ENCODE data around the gene ARHGEF17. TPM values are rescaled to one million over a fixed set of nuclear protein-coding genes. Genes with fewer than 3 reads are reported as not detected.
A peak's percentile ranks its signal among the peaks of the same experiment; 100 is the strongest.

The ARHGEF17 gene
- total RNA-seq, 2 experiments from 2014 or later, result not detected

DNA sequence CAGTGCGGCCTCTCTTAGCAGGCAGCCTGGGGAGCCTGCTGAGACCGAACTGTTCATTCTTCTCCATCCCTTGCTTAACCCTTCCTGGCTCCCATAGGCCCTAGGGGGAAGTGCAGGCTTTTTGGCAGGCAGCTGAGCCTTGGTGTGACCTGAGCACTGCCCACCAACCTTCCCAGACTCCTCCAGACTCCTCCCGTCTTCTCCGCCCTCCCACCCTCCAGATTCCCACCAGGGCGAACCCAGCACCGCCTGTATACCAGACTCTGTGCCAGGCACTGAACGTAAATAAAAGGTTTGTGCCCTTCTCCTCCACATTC, 76.0 kb downstream of the ARHGEF17 start:
- CTCF ChIA-PET, result interaction anchor here (1.1 to 5.0 kb wide), 8 partner anchors 9 to 155 kb away, joined by 3 to 43 read pairs (median 5); no protein-coding TSS in a partner anchor
- Mint-ChIP-seq H3K9me3 (ENCODE audit: low read depth) (no peaks in the 10 kb centered on the region), H3K36me3 (peaks cover 1% of the 10 kb centered on the region), H3K4me1 (peaks cover 76% of the 10 kb centered on the region), H3K27me3 (no peaks in the 10 kb centered on the region), H3K27ac (peak overlapping the region; percentile 85), H3K4me3 (no peak overlapping the region)
- DNase-seq, result no peak
- no peak for ATAC-seq

DNA sequence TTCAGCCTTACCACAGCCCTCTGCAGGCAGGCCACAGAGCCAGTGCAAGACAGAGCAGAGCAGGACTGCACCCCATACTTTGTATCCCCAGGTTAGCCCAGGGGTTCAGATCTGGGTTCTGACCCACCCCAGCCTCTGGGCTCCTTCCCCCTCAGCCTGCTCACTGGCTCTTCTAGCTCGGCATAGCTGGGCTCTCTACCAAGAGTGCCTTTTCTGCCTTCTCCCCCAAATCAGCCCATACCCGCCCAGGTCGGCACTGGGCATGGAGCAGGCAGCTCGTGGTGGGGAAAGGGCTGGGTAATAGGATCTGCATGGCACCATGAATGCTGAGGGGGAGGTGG, 76.4 kb downstream of the ARHGEF17 start:
- H3K9me3 Mint-ChIP-seq (ENCODE audit: low read depth), result no peaks in the 10 kb centered on the region
- peaks cover 74% of the 10 kb centered on the region for H3K4me1 Mint-ChIP-seq
- peak overlapping the region; percentile 85 for H3K27ac Mint-ChIP-seq
- H3K4me3 Mint-ChIP-seq, result peak overlapping the region; percentile 10
- H3K36me3 Mint-ChIP-seq, result peaks cover 1% of the 10 kb centered on the region
- DNase-seq (no peak), ATAC-seq (peak; percentile 4)
- no peaks in the 10 kb centered on the region for H3K27me3 Mint-ChIP-seq
- CTCF ChIA-PET, result interaction anchor here (0.9 to 5.0 kb wide), 10 partner anchors 8 to 90 kb away, joined by 3 to 43 read pairs (median 4); partner anchors contain the start of gene RELT

DNA sequence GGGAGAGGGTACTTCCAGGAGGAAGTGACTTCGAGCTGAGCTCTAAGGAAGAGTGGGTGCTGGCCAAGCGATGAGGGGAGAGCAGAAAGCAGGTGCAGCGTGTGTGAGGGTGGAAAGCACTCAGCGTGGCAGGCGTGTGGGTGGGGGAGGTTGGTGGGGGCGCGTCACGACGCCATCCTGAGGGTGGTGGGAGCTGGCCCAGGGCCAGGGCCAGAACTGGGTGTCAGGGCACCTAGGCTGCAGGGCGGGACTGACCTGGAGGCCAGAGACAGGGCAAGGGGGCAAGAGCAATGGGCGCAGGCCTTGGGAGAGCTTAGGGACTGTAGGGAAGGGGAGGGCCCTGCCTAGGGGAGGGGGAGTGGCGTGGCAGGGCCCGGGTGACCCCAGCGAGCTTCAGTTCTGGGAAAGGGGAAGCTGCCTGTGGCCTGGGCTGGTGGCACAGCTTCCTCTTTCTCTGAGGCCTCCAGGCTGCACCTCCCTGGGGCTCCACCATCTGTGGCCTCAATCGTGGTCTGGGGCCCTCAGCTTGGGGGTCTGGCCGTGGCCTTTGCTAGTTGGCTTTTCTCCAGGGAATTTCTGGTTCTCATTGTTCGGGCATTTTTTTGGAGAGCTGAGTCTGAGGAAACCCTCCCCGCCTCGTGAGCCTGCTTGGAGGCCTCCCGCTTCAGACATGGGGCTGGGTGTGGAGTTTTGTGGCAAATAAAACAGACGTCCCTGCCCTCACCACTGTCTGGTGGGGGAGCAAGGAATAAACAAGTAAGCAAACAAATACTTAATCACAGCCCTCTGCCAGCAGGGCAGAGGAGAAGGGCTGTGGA, 77.0 kb downstream of the ARHGEF17 start:
- DNase-seq (peak; percentile 68), ATAC-seq (peak; percentile 52)
- CTCF ChIA-PET, result interaction anchor here (0.9 to 5.0 kb wide), 10 partner anchors 8 to 90 kb away, joined by 3 to 43 read pairs (median 4); partner anchors contain the start of gene RELT
- peaks cover 69% of the 10 kb centered on the region for H3K4me1 Mint-ChIP-seq
- no peaks in the 10 kb centered on the region for H3K36me3 Mint-ChIP-seq
- H3K9me3 Mint-ChIP-seq (ENCODE audit: low read depth), result no peaks in the 10 kb centered on the region
- H3K27me3 Mint-ChIP-seq, result no peaks in the 10 kb centered on the region
- H3K27ac Mint-ChIP-seq, result peak overlapping the region; percentile 85
- peak overlapping the region; percentile 10 for H3K4me3 Mint-ChIP-seq

DNA sequence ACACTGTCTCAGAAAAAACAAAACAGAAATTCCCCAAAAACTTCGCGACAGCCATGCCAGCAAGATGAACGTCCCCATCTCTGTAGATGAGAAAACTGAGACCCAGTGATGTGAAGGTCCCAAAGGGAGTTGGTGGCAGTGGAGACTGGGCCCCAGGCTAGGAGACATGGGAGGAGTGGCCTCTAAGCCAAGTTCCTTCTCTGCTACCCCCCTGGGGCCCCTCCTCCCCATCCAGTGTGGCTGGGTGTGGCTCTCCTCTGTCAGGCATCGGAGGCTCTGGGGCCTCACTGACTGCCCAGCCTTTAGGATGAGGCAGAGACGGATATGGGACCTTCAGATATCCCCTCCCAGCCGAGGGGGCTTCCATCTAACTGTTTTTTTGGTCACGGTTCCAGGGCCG, 77.9 kb downstream of the ARHGEF17 start:
- CTCF ChIA-PET, result interaction anchor here (1.4 to 5.0 kb wide), 2 partner anchors 27 to 35 kb away, joined by 5 to 43 read pairs; no protein-coding TSS in a partner anchor
- Mint-ChIP-seq H3K9me3 (ENCODE audit: low read depth) (no peaks in the 10 kb centered on the region), H3K27ac (peak overlapping the region; percentile 85), H3K36me3 (no peaks in the 10 kb centered on the region), H3K4me3 (no peak overlapping the region), H3K4me1 (peaks cover 64% of the 10 kb centered on the region), H3K27me3 (no peaks in the 10 kb centered on the region)
- ATAC-seq, result no peak
- DNase-seq, result no peak

DNA sequence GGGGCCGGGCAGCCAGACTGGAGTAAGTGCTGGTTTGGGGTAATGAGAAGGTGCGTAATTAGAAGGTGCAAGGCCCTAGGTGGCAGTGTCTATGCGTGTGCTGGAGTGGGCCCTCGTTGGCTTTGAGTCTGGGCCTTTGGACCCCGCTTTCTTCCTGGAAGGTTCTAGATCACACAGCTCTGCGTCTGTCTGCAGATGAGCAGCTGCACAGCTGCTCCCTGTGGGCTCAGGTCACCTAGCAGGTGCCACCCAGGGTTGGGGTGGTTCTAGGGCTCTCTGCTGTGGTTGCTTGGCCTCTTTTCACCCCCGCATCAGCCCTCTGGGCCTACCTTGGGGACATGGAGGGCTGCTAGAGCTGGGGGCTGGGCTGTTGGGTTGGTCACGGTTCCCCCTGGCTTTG, 78.5 kb downstream of the ARHGEF17 start:
- Mint-ChIP-seq H3K4me1 (peaks cover 61% of the 10 kb centered on the region), H3K4me3 (no peak overlapping the region), H3K27me3 (no peaks in the 10 kb centered on the region), H3K27ac (peak overlapping the region; percentile 85), H3K36me3 (no peaks in the 10 kb centered on the region), H3K9me3 (ENCODE audit: low read depth) (no peaks in the 10 kb centered on the region)
- DNase-seq (no peak), ATAC-seq (no peak)
- CTCF ChIA-PET, result interaction anchor here (0.6 to 5.0 kb wide), 3 partner anchors 10 to 274 kb away, joined by 3 to 43 read pairs (median 3); partner anchors contain the start of gene RELT

DNA sequence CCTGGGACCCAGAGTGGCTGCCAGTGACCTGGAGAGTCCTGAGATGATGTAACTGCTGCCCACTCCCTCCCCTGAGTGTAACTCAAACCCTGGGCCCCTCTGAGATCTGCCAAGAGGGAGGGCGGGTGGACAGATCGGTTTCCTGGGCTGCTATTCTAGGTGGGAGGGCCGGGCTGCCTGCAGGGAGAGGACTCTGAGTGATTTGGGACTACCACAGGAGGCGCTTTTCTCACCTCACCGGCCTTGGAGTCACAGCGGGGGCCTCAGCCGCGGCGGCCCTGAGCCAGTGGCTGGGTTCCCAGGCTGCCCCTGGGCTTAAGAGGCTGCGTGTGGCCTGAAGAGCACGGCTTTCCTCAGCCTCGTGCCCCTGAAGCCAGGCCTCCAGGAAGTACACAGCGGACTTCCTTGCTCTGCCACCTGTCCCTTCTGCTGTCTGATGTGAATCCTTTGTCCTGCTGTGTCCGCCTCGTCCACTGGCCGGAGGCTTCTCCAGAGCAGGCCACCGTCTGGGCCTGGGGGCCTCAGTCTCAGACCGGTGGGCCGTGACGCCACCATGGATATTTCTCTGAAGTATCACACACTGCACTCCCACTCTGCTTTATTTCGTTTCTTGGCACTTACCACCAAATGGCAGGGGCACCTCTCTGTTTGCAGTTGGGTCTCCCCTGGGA, 79.7 kb downstream of the ARHGEF17 start:
- no peak overlapping the region for H3K4me3 Mint-ChIP-seq
- ATAC-seq, result no peak
- H3K4me1 Mint-ChIP-seq, result peaks cover 51% of the 10 kb centered on the region
- no peaks in the 10 kb centered on the region for H3K9me3 Mint-ChIP-seq (ENCODE audit: low read depth)
- no peaks in the 10 kb centered on the region for H3K27me3 Mint-ChIP-seq
- CTCF ChIA-PET, result interaction anchor here (1.3 to 5.0 kb wide), 4 partner anchors 11 to 37 kb away, joined by 3 to 43 read pairs (median 14); partner anchors contain the start of gene RELT
- no peak for DNase-seq
- H3K27ac Mint-ChIP-seq, result peak overlapping the region; percentile 75
- H3K36me3 Mint-ChIP-seq, result no peaks in the 10 kb centered on the region

DNA sequence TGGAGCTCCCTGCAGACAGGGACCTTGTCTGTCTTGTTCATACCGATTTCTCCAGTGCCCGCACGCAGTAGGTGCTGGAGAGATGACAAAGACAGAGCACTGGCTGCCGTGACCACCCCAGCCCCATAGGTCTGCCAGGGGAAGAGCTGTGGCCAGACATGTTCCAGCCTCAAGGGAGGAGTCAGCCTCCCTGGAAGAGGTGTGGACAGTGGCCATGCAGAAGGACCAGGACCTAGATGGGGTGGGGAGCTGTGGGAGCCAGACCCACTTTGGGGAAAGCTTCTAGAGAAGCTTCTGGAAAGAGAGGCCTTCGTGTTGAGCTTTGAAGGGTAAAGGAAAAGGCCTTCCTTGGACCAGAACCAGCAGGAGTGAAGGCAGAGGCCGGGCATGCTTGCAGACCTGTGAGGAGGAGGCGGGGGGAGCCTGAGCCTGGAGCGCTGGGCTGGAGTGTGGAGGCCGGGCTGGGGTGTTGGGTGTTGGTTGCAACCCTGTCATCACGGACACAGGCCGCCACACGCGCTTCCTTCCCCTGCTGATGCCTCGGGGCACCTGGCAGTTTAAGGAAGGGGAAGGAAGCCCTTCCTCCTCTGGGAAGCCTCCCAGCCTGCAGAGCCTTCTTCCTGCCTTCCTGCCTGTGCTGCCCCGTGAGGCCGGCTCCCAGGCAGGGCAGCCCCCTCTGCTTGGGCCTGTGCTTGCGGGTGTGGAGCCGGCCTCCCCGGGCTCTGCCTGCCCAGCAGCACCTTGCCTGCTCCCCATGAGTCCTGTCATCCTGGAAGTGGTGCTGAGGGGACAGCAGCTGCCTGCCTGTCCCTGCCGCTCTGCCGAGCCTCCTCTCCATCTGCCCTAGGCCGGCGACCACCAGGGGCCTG, 80.4 kb downstream of the ARHGEF17 start:
- no peak for ATAC-seq
- CTCF ChIA-PET, result interaction anchor here (2.1 to 2.7 kb wide), 2 partner anchors 12 to 38 kb away, joined by 4 to 24 read pairs; partner anchors contain the start of gene RELT
- Mint-ChIP-seq H3K4me1 (peaks cover 44% of the 10 kb centered on the region), H3K27me3 (no peaks in the 10 kb centered on the region), H3K27ac (peak overlapping the region; percentile 72), H3K36me3 (peaks cover 3% of the 10 kb centered on the region), H3K9me3 (ENCODE audit: low read depth) (no peaks in the 10 kb centered on the region), H3K4me3 (no peak overlapping the region)
- no peak for DNase-seq

DNA sequence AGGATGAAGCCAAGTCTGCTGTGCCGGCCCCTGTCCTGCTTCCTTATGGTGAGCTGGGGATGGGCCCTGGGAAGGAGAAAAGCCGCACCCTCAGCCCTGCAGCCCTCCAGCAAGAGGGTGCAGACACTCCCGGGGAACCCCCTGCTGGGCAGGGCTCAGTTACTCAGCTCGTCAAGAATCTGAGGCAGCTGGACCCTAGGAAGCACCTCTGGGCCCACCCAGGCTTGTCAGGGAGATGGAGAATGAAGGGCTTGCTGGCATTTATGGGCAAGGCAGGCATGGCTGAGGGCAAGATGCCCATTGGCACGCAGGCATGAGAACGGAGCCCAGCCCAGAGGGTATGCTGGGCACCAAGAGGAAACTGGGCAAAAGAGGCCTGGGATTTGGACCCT, 81.1 kb downstream of the ARHGEF17 start:
- H3K27me3 Mint-ChIP-seq, result no peaks in the 10 kb centered on the region
- H3K36me3 Mint-ChIP-seq, result peaks cover 3% of the 10 kb centered on the region
- H3K9me3 Mint-ChIP-seq (ENCODE audit: low read depth), result no peaks in the 10 kb centered on the region
- no peak overlapping the region for H3K4me3 Mint-ChIP-seq
- no peak for DNase-seq
- CTCF ChIA-PET, result interaction anchor here (1.3 to 2.7 kb wide), 3 partner anchors 12 to 40 kb away, joined by 4 to 24 read pairs (median 4); partner anchors contain the start of gene RELT
- peaks cover 38% of the 10 kb centered on the region for H3K4me1 Mint-ChIP-seq
- no peak for ATAC-seq
- H3K27ac Mint-ChIP-seq, result no peak overlapping the region

DNA sequence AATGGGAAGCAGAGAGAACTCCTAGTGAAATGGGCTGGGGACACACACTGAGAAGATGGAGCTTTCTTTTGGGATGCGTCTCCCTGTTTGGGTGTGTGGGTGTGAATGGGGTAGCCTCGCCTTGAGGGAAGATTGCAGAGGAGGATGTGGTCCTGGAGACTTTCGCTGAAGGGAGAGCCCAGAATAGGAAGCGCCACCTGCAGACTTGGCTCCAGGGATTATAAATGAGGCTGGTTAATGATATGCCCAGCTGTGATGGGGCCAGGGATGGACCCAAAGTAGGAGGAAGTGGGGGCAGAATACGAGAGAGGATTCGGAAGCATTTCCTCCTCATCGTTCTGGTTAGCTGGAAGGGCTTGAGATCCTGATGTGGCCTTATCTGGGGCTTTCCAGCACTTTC, 81.8 kb downstream of the ARHGEF17 start:
- no peaks in the 10 kb centered on the region for H3K9me3 Mint-ChIP-seq (ENCODE audit: low read depth)
- no peak for ATAC-seq
- DNase-seq, result no peak
- peaks cover 3% of the 10 kb centered on the region for H3K36me3 Mint-ChIP-seq
- H3K27me3 Mint-ChIP-seq, result no peaks in the 10 kb centered on the region
- H3K4me3 Mint-ChIP-seq, result no peak overlapping the region
- CTCF ChIA-PET, result interaction anchor here (1.3 to 2.7 kb wide), 3 partner anchors 13 to 41 kb away, joined by 4 to 24 read pairs (median 4); partner anchors contain the start of gene RELT
- H3K4me1 Mint-ChIP-seq, result peaks cover 30% of the 10 kb centered on the region
- H3K27ac Mint-ChIP-seq, result peak overlapping the region; percentile 0

DNA sequence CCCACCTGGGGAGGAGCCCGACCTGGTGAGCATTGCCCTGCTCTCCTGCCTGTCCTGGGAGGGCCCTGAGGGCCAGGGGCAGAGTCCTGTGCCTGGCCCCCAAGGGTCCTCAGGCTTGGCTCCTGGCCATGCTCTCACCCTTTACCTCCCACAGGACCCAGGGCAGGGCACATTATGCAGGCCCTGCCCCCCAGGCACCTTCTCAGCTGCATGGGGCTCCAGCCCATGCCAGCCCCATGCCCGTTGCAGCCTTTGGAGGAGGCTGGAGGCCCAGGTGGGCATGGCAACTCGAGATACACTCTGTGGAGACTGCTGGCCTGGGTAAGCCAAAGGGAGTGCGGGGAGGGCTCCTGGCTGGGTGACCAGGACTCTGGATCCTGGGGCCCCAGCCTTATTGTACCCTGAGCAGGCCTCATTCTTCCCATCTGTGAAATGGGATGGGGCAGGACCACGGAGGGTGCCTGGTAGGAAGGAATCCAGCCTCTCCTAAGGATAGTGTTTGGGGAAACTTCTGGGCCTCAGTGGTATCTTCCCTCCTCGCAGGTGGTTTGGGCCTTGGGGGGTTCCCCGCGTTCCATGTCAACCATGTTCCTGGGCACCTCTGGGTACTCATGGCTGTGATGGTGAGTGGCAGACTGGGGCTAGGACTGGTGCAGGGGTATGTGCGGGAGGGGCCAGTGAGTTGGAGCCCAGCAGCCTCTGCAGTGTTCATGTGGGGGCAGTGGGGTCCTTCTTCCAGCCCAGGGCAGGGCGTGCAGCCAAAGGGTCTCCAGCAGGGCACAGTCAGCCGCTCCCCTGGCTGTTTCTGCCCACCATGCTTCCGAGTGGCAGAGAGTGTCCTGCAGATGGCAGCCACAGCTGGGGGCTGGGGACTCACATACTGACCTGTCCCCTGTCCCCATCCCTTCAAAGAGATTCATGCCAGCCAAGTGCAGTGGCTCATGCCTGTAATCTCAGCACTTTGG, 82.8 kb downstream of the ARHGEF17 start:
- Mint-ChIP-seq H3K4me3 (no peak overlapping the region), H3K27me3 (no peaks in the 10 kb centered on the region), H3K27ac (peak overlapping the region; percentile 28), H3K4me1 (peaks cover 20% of the 10 kb centered on the region), H3K36me3 (peaks cover 5% of the 10 kb centered on the region), H3K9me3 (ENCODE audit: low read depth) (no peaks in the 10 kb centered on the region)
- CTCF ChIA-PET, result interaction anchor here (1.3 to 3.9 kb wide), 3 partner anchors 39 to 42 kb away, joined by 4 to 130 read pairs (median 24); no protein-coding TSS in a partner anchor
- DNase-seq, result no peak
- ATAC-seq, result no peak

DNA sequence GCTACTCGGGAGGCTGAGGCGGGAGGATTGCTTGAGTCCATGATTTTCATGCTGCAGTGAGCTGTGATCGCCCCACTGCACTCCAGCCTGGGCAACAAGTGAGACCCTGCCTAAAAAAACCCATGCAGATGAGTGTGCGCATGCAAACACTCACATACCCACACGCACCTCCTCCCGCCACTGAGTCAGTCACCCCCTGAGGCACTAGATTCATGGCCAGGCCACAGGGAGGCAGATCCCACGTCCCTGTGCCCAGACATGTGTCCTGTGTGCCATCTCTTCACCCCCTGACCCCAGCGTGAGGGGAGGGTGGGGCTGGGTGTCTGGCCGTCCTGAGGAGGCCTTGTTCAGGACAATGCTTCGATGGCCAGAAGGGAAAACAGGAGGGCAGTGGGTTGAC, 83.6 kb downstream of the ARHGEF17 start:
- Mint-ChIP-seq H3K36me3 (peaks cover 5% of the 10 kb centered on the region), H3K4me3 (no peak overlapping the region), H3K4me1 (peaks cover 12% of the 10 kb centered on the region), H3K27ac (no peak overlapping the region), H3K9me3 (ENCODE audit: low read depth) (no peaks in the 10 kb centered on the region), H3K27me3 (no peaks in the 10 kb centered on the region)
- DNase-seq (no peak), ATAC-seq (no peak)
- CTCF ChIA-PET, result interaction anchor here (3.9 kb wide), 1 partner anchor 40 kb away, joined by 130 read pairs; no protein-coding TSS in a partner anchor
